HG02938 (cell line): ENCODE measurements around the gene LMOD1.
"Not testable (repeated sequence)": the region's sequence is repeated elsewhere in the genome, so short reads cannot be mapped to it uniquely, and the experiment has no call there.

Experiments used
- ATAC-seq: cut with Tn5 transposase; IDR thresholded peaks from one replicate; pipeline ENCODE4 v1.9.1; 2021; ENCODE audit warnings: mild to moderate bottlenecking, moderate library complexity; ENCODE audit not compliant: unreplicated experiment

The LMOD1 gene

GRCh38 chr1:201880928-201881571 is 65.3 kb downstream of the LMOD1 start:
- ATAC-seq: no peak

GRCh38 chr1:201877877-201878401 is 68.4 kb downstream of the LMOD1 start:
- no peak for ATAC-seq

- ATAC-seq: no peak
Observed at GRCh38 chr1:201876148-201876818, 70.1 kb downstream of the LMOD1 start.

- no peak for ATAC-seq
Observed at GRCh38 chr1:201874672-201875071, 71.7 kb downstream of the LMOD1 start.

GRCh38 chr1:201870397-201870796 is 76.0 kb downstream of the LMOD1 start:
- ATAC-seq: no peak

GRCh38 chr1:201861448-201861847 is 84.9 kb downstream of the LMOD1 start:
- ATAC-seq: no peak

- ATAC-seq: no peak
Observed at GRCh38 chr1:201859424-201859823, 86.9 kb downstream of the LMOD1 start.

- ATAC-seq: not testable (repeated sequence)
Observed at GRCh38 chr1:201856722-201857121, 89.6 kb downstream of the LMOD1 start.

- no peak for ATAC-seq
Observed at GRCh38 chr1:201851949-201852348, 94.4 kb downstream of the LMOD1 start.

- ATAC-seq: no peak
Observed at GRCh38 chr1:201850053-201850397, 96.3 kb downstream of the LMOD1 start.

GRCh38 chr1:201849372-201850052 is 96.8 kb downstream of the LMOD1 start:
- ATAC-seq: no peak

- no peak for ATAC-seq
Observed at GRCh38 chr1:201848230-201848629, 98.1 kb downstream of the LMOD1 start.

- ATAC-seq: no peak
Observed at GRCh38 chr1:201847150-201847549, 99.2 kb downstream of the LMOD1 start.
